Keratinocyte (primary cell): ENCODE measurements around the gene PPM1H. TPM values are rescaled to one million over a fixed set of nuclear protein-coding genes. Genes with fewer than 3 reads are reported as not detected.

Experiments used
- DNase-seq: peaks from one replicate; pipeline ENCODE4 v3.0.0-alpha.2; 2011; ENCODE audit warnings: low read depth, missing footprints, low spot score
- FAIRE-seq: peaks from 2 replicates; lab custom pipeline; 2011; peaks lifted over from hg19 to GRCh38; lab: Jason Lieb, UNC
- H2AFZ ChIP-seq: 2 replicates; pipeline ENCODE4 v1.6.0; 2012; ENCODE audit warnings: low read length, control low read depth, inconsistent platforms; ENCODE audit not compliant: control insufficient read depth
- H3K27ac ChIP-seq: 2 replicates; pipeline ENCODE4 v1.5.1; 2011; ENCODE audit warnings: low read length; ENCODE audit not compliant: control insufficient read depth, insufficient read depth
- H3K27me3 ChIP-seq: 3 replicates; pipeline ENCODE4 v1.6.0; 2011; ENCODE audit warnings: low read length; ENCODE audit not compliant: control insufficient read depth, insufficient read depth; ENCODE audit errors: extremely low read depth
- H3K36me3 ChIP-seq, 2 experiments: 2 replicates in 1 of 2; 3 replicates in 1 of 2; pipeline ENCODE4 v1.5.1; 2011; ENCODE audit warnings: low read length in 2 of 2, mild to moderate bottlenecking in 1 of 2; ENCODE audit not compliant: control insufficient read depth in 2 of 2, insufficient read depth in 2 of 2; ENCODE audit errors: extremely low read depth in 1 of 2
- H3K4me1 ChIP-seq: 3 replicates; pipeline ENCODE4 v1.5.1; 2011; ENCODE audit warnings: low read length; ENCODE audit not compliant: control insufficient read depth, insufficient read depth; ENCODE audit errors: extremely low read depth
- H3K4me2 ChIP-seq: 3 replicates; pipeline ENCODE4 v1.6.0; 2011; ENCODE audit warnings: low read depth, low read length; ENCODE audit not compliant: control insufficient read depth, insufficient read depth; ENCODE audit errors: extremely low read depth
- H3K4me3 ChIP-seq, 3 experiments: fragments of 200-600 bp in 1 of 3; sonication (generic) in 1 of 3; 2 replicates in 2 of 3; 3 replicates in 1 of 3; pipeline ENCODE4 v1.5.1; 2011 to 2016; ENCODE audit warnings: low read length in 3 of 3, mild to moderate bottlenecking in 3 of 3, control low read depth in 2 of 3, inconsistent platforms in 1 of 3, low read depth in 1 of 3, mixed read lengths in 1 of 3, mixed run types in 1 of 3, moderate library complexity in 1 of 3; ENCODE audit not compliant: control insufficient read depth in 2 of 3, insufficient read depth in 2 of 3; ENCODE audit errors: extremely low read depth in 1 of 3
- H3K79me2 ChIP-seq: 2 replicates; pipeline ENCODE4 v1.6.0; 2012; ENCODE audit warnings: low read length; ENCODE audit not compliant: control insufficient read depth, insufficient read depth
- H3K9ac ChIP-seq: 3 replicates; pipeline ENCODE4 v1.6.0; 2011; ENCODE audit warnings: low read length; ENCODE audit not compliant: control insufficient read depth, insufficient read depth; ENCODE audit errors: extremely low read depth
- H3K9me1 ChIP-seq: 3 replicates; pipeline ENCODE4 v1.6.0; 2011; ENCODE audit warnings: low read length; ENCODE audit not compliant: control insufficient read depth, insufficient read depth; ENCODE audit errors: extremely low read depth
- H3K9me3 ChIP-seq: 2 replicates; pipeline ENCODE4 v1.5.1; 2012; ENCODE audit warnings: low read depth, low read length; ENCODE audit not compliant: control insufficient read depth
- H4K20me1 ChIP-seq: 3 replicates; pipeline ENCODE4 v1.6.0; 2011; ENCODE audit warnings: low read length; ENCODE audit not compliant: control insufficient read depth, insufficient read depth; ENCODE audit errors: extremely low read depth
- EZH2 ChIP-seq: IDR thresholded peaks from one replicate; pipeline ENCODE4 v1.6.1; 2012; ENCODE audit warnings: inconsistent platforms, mild to moderate bottlenecking, low read length, moderate library complexity
- dilution Hi-C: fragments of 300-500 bp; cut with MboI; formaldehyde crosslinking; loops from one replicate; pipeline ENCODE4 v1.7.0; 2020; ENCODE audit warnings: low sequenced_read_pairs; ENCODE audit not compliant: extremely low pct_ligation_motif_present
- polyA plus RNA-seq, 5 experiments: library from polyadenylated mRNA; depleted of rRNA in 3 of 5; stranded (reverse) in 3 of 5; stranded (forward) in 1 of 5; unstranded in 1 of 5; fragments of >200 nt; gene quantifications; 1 replicate in 1 of 5; 2 replicates in 3 of 5; 3 replicates in 1 of 5; pipeline versions ENCODE4 v1.2.1 to v1.2.3, GENCODE V29; 2011 to 2012; ENCODE audit warnings: missing spikeins in 2 of 5, low read depth in 1 of 5, low replicate concordance in 1 of 5
- TF ChIP-seq, protein P1 (sequence below), 3 experiments: IDR thresholded peaks in 1 of 3; conservative IDR thresholded peaks in 1 of 3; optimal IDR thresholded peaks in 1 of 3; 2 replicates in 2 of 3; 3 replicates in 1 of 3; pipeline versions ENCODE3 to v1.5.1; 2011; ENCODE audit warnings: low read length in 3 of 3, mild to moderate bottlenecking in 3 of 3, moderate library complexity in 2 of 3, control low read depth in 1 of 3, inconsistent platforms in 1 of 3; ENCODE audit not compliant: insufficient read depth in 2 of 3; ENCODE audit errors: extremely low read depth in 1 of 3

PPM1H gene
- polyA plus RNA-seq, 1 donor (not counting 4 experiments of a cell fraction or from before 2014, with no cell fraction given), result 0.09 TPM

- Histone ChIP-seq H3K4me3 (no peak overlapping the region), H4K20me1 (no peaks in the 10 kb centered on the region), H3K79me2 (no peaks in the 10 kb centered on the region), H3K9ac (no peak overlapping the region), H3K27ac (no peak overlapping the region), H3K27me3 (no peaks in the 10 kb centered on the region), H2AFZ (no peak overlapping the region), H3K4me2 (no peak overlapping the region), H3K36me3 (no peaks in the 10 kb centered on the region), H3K9me3 (no peaks in the 10 kb centered on the region), H3K9me1 (no peaks in the 10 kb centered on the region), H3K4me1 (no peaks in the 10 kb centered on the region)
- dilution Hi-C loops, result no loop called here
- FAIRE-seq, result no peak
- no peak for TF ChIP-seq EZH2
- TF ChIP-seq, protein P1, sequence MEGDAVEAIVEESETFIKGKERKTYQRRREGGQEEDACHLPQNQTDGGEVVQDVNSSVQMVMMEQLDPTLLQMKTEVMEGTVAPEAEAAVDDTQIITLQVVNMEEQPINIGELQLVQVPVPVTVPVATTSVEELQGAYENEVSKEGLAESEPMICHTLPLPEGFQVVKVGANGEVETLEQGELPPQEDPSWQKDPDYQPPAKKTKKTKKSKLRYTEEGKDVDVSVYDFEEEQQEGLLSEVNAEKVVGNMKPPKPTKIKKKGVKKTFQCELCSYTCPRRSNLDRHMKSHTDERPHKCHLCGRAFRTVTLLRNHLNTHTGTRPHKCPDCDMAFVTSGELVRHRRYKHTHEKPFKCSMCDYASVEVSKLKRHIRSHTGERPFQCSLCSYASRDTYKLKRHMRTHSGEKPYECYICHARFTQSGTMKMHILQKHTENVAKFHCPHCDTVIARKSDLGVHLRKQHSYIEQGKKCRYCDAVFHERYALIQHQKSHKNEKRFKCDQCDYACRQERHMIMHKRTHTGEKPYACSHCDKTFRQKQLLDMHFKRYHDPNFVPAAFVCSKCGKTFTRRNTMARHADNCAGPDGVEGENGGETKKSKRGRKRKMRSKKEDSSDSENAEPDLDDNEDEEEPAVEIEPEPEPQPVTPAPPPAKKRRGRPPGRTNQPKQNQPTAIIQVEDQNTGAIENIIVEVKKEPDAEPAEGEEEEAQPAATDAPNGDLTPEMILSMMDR (optimal IDR thresholded peaks at IDR 0.05 in 1 of 3, IDR thresholded peaks at IDR 0.05 in 1 of 3, conservative IDR thresholded peaks at IDR 0.05 in 1 of 3; ENCODE audit: extremely low read depth in 1 of 3, insufficient read depth in 2 of 3, low read length in 3 of 3), result no peak
- DNase-seq, result no peak
Observed at GRCh38 chr12:62686938-62687337, 248.0 kb downstream of the PPM1H start.

DNA sequence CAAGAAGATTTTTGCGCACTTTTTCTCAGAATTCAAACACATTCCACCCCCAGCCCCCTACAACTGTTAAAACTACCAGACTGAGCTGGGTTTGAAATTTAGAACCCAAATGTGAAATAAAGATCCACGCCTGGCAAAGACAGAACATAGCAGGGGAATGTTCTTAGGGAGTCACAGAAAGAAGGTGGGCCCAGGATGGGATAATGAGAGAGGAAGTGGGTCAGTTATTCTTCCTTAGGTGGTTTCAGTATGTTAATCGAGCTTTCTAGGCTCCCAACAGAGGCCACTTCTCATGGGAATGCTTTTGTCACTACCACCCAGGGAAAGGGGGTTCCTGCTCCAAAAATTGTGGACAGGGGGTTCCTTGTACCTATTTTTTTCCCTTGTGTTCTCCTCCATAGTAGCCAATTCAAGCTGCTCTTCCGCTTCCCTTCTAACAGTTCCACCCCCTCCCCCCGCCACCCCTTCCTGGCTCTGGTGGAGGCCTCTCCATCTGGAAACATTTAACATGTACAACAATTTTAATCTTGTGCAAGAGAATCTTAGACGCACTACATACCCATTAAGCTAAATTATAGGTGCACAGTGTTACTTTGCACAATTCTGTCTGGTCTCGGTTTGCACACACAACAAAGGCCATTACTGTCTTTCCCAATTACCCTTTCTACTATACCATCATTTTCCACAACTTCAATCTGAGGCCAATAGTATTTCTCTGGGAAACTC lies 250.2 kb downstream of the PPM1H start:
- dilution Hi-C loops, result no loop called here
- TF ChIP-seq, protein P1 (optimal IDR thresholded peaks at IDR 0.05 in 1 of 3, IDR thresholded peaks at IDR 0.05 in 1 of 3, conservative IDR thresholded peaks at IDR 0.05 in 1 of 3; ENCODE audit: extremely low read depth in 1 of 3, insufficient read depth in 2 of 3, low read length in 3 of 3), result no peak
- no peak for TF ChIP-seq EZH2
- H3K9me3 ChIP-seq, result no peaks in the 10 kb centered on the region
- no peaks in the 10 kb centered on the region for H3K9me1 ChIP-seq
- FAIRE-seq (no peak), DNase-seq (no peak)
- H3K27ac ChIP-seq, result no peak overlapping the region
- no peaks in the 10 kb centered on the region for H4K20me1 ChIP-seq
- no peak overlapping the region for H3K9ac ChIP-seq
- no peaks in the 10 kb centered on the region for H3K4me1 ChIP-seq
- no peak overlapping the region for H3K4me2 ChIP-seq
- no peaks in the 10 kb centered on the region for H3K79me2 ChIP-seq
- no peaks in the 10 kb centered on the region for H3K27me3 ChIP-seq
- no peak overlapping the region for H2AFZ ChIP-seq
- no peaks in the 10 kb centered on the region for H3K36me3 ChIP-seq
- H3K4me3 ChIP-seq, result no peak overlapping the region
